IPS DF 6.9 (cell line): ENCODE measurements around the gene NOD1.
"Not testable (repeated sequence)": the region's sequence is repeated elsewhere in the genome, so short reads cannot be mapped to it uniquely, and the experiment has no call there.

Experiments
- DNase-seq: peaks from one replicate; pipeline ENCODE4 v3.0.0-alpha.2; 2013; ENCODE audit warnings: low read depth, low spot score
- H3K27ac ChIP-seq: one replicate; pipeline ENCODE4 v1.5.1; 2013; ENCODE audit warnings: low read length, control low read depth
- H3K27me3 ChIP-seq: 2 replicates; pipeline ENCODE4 v1.6.1; 2013; ENCODE audit warnings: mild to moderate bottlenecking, low read length; ENCODE audit not compliant: control insufficient read depth, insufficient read depth
- H3K36me3 ChIP-seq: 2 replicates; pipeline ENCODE4 v1.6.1; 2013; ENCODE audit warnings: low read length; ENCODE audit not compliant: control insufficient read depth, insufficient read depth
- H3K4me1 ChIP-seq: 2 replicates; pipeline ENCODE4 v1.6.1; 2013; ENCODE audit warnings: low read length; ENCODE audit not compliant: control insufficient read depth, insufficient read depth
- H3K4me3 ChIP-seq: 2 replicates; pipeline ENCODE4 v1.5.1; 2013; ENCODE audit warnings: mild to moderate bottlenecking, low read length
- H3K9me3 ChIP-seq: 2 replicates; pipeline ENCODE4 v1.6.1; 2013; ENCODE audit warnings: low read length, inconsistent platforms; ENCODE audit not compliant: control insufficient read depth, insufficient read depth
- WGBS: extraction: QIAGEN DNeasy Blood & Tissue Kit; methylation state at CpG from one replicate; pipeline ENCODE4 v1.1.7; 2013; ENCODE audit warnings: mixed read lengths, missing lambda C conversion rate; ENCODE audit not compliant: insufficient read length, insufficient coverage; 5-methylcytosine and 5-hydroxymethylcytosine counted together

NOD1 gene, protein sequence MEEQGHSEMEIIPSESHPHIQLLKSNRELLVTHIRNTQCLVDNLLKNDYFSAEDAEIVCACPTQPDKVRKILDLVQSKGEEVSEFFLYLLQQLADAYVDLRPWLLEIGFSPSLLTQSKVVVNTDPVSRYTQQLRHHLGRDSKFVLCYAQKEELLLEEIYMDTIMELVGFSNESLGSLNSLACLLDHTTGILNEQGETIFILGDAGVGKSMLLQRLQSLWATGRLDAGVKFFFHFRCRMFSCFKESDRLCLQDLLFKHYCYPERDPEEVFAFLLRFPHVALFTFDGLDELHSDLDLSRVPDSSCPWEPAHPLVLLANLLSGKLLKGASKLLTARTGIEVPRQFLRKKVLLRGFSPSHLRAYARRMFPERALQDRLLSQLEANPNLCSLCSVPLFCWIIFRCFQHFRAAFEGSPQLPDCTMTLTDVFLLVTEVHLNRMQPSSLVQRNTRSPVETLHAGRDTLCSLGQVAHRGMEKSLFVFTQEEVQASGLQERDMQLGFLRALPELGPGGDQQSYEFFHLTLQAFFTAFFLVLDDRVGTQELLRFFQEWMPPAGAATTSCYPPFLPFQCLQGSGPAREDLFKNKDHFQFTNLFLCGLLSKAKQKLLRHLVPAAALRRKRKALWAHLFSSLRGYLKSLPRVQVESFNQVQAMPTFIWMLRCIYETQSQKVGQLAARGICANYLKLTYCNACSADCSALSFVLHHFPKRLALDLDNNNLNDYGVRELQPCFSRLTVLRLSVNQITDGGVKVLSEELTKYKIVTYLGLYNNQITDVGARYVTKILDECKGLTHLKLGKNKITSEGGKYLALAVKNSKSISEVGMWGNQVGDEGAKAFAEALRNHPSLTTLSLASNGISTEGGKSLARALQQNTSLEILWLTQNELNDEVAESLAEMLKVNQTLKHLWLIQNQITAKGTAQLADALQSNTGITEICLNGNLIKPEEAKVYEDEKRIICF

DNA sequence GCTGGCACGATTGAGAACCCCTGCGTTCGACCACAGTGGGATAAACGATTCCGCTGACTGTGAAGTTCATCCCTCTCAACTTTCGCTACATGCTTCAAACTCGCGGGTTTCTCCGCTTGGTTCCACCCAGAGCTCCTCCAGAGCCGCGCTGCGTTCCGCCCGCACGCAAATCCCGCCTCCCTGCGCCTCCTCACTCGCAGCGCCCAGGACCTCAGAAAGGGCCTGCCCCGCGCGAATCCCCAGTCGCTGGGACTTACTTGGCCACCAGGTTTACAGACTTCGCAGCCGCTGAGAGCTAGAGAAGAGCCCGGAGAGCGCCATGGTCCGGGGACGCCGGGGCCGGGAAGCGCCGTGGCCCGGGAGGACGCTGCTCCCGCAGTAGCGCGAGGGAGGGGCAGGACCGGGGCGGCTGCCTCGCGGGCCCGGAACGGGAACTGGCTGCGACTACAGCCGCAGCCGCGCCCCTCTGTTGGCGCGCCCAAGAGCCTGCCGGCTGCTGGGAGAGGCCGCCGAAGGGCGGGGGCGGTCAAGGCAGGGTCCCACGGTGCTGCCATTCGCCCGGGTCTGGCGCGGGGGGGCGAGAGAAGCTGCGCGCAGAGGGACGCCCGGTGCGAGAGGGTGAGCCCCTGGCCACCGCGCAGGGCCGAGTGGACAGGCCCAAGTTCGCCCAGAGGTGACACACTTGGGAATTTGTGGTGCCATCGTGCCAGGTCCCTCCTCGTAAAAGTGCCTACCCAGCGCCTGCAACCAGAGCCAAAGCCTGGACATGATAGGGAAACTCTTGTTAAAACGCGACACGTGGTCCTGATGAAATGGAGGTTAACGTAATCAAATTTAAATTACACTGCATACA lies at the start of gene NOD1:
TSS of gene NOD1 (minus strand) at position 436 of the 853 bp plus-strand sequence. CDS start 21,863 bp downstream, outside the sequence.
- peak within 1 kb of the TSS; percentile 66; the same call in 1 of the 2 replicates for H3K4me3 ChIP-seq
- H3K27me3 ChIP-seq, result no peaks in the 10 kb centered on the region; the same call in 1 of the 2 replicates
- H3K4me1 ChIP-seq, result peaks cover 1% of the 10 kb centered on the region; the same call in 1 of the 2 replicates
- no peak for DNase-seq
- no peaks in the 10 kb centered on the region for H3K9me3 ChIP-seq
- no peaks in the 10 kb centered on the region for H3K36me3 ChIP-seq
- WGBS, result no CpG with 5 or more reads among the region's 77 CpGs
- no peak within 1 kb of the TSS for H3K27ac ChIP-seq

- not testable (repeated sequence) for DNase-seq, H3K27me3 ChIP-seq, H3K4me1 ChIP-seq, H3K27ac ChIP-seq, H3K9me3 ChIP-seq, H3K4me3 ChIP-seq, H3K36me3 ChIP-seq
- no CpG with 5 or more reads among the region's 1 CpG for WGBS
Observed at GRCh38 chr7:30527297-30527696, 48.7 kb upstream of the NOD1 start.

DNA sequence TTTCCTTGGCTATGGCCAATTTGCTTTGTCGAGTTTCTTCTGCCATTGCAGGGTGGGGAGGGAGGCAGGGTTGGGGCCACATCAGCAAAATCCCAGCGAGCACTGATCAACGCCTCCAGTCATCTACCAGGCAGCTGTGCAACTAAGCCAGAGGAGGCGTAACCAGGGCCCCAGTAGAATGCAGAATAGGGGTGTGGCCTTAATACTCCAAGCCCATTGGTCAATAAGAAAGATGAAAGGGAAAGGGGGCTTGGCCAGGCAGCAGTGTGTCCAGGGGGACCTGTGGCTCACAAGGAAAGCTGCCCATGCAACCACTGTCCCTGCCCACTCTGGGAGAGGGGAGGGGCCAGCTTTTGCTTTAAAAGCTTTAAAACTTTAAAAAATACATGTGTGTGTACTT lies 47.6 kb upstream of the NOD1 start:
- H3K36me3 ChIP-seq, result no peaks in the 10 kb centered on the region
- H3K9me3 ChIP-seq, result no peaks in the 10 kb centered on the region
- no peaks in the 10 kb centered on the region; the same call in 1 of the 2 replicates for H3K4me1 ChIP-seq
- no peaks in the 10 kb centered on the region for H3K27me3 ChIP-seq
- WGBS, result no CpG with 5 or more reads among the region's 4 CpGs
- no peak overlapping the region for H3K27ac ChIP-seq
- H3K4me3 ChIP-seq, result no peak overlapping the region
- DNase-seq, result no peak

DNA sequence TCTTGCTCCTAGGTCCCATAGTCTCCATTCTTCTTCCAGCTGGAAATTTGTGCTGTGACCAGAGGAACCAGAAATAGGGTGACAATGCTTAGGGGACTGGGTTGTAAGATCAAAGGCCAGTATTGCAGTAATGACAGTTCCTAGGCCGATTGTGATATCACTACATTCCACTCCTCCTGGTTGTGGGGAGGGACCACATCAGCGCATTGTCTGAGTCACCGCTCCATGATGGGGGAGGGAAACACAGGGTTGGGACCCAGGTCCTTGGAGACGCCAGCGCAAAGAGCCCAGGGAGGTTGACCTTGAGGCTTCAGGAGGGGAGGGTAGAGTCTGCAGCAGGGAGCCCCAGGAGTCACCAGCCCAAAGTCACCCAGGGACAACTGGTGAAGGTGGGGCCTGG lies 46.8 kb upstream of the NOD1 start:
- DNase-seq, result no peak
- WGBS, result no CpG with 5 or more reads among the region's 5 CpGs
- H3K9me3 ChIP-seq, result no peaks in the 10 kb centered on the region
- no peak overlapping the region for H3K4me3 ChIP-seq
- H3K27ac ChIP-seq, result no peak overlapping the region
- H3K4me1 ChIP-seq, result no peaks in the 10 kb centered on the region; the same call in 1 of the 2 replicates
- H3K27me3 ChIP-seq, result no peaks in the 10 kb centered on the region
- no peaks in the 10 kb centered on the region for H3K36me3 ChIP-seq

DNA sequence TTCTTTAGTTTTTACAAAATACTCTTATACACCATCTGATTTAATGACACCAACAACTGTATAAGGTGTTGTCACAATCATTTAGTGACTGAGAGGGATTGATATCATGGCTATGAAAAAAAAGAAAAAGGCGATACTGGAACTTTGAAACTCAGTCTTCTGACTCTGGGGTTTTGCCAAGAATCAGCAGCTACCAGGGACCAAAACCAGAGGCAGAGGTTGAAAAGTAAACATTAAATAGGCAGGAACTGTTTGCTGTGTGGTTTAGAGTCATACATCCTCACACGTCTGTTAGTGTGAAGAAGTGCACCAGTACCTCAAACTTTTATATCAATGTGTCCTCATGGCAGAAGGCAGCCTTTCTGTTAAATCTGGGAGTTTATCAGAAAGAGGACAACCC lies 46.0 kb upstream of the NOD1 start:
- Histone ChIP-seq H3K4me3 (no peak overlapping the region), H3K4me1 (no peaks in the 10 kb centered on the region; the same call in 1 of the 2 replicates), H3K27me3 (no peaks in the 10 kb centered on the region), H3K9me3 (no peaks in the 10 kb centered on the region), H3K36me3 (no peaks in the 10 kb centered on the region), H3K27ac (no peak overlapping the region)
- WGBS, result no CpG with 5 or more reads among the region's 2 CpGs
- no peak for DNase-seq

GRCh38 chr7:30523466-30523865 lies 44.9 kb upstream of the NOD1 start:
- Histone ChIP-seq H3K36me3 (no peaks in the 10 kb centered on the region), H3K4me3 (no peak overlapping the region), H3K27ac (no peak overlapping the region), H3K9me3 (no peaks in the 10 kb centered on the region), H3K4me1 (no peaks in the 10 kb centered on the region; the same call in 1 of the 2 replicates), H3K27me3 (no peaks in the 10 kb centered on the region)
- DNase-seq, result no peak
- WGBS, result no CpG with 5 or more reads among the region's 2 CpGs

DNA sequence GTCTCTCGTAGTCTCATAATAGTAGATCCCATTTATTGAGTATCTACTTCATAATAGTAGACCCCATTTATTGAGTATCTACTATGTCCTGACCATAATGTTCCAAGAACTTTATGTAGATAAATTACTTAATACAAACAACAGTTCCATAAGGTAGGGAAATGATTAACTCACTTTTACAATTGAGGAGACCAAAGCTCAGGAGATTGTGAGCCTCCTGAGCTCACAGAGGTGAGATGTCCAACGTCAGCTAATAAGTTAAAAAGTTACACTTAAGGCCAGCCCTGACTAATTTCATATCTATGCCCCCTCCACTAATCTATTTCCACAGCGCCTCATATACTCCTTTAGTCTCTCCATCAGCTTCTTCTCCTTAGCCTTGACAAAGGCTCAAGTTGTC lies 43.6 kb upstream of the NOD1 start:
- H3K9me3 ChIP-seq, result no peaks in the 10 kb centered on the region
- no peak overlapping the region for H3K4me3 ChIP-seq
- no peak overlapping the region for H3K27ac ChIP-seq
- H3K4me1 ChIP-seq, result no peaks in the 10 kb centered on the region; the same call in 1 of the 2 replicates
- no peaks in the 10 kb centered on the region for H3K36me3 ChIP-seq
- WGBS, result no CpG with 5 or more reads among the region's 3 CpGs
- DNase-seq, result no peak
- H3K27me3 ChIP-seq, result no peaks in the 10 kb centered on the region

GRCh38 chr7:30521532-30521931 lies 42.9 kb upstream of the NOD1 start:
- no CpG with 5 or more reads among the region's 1 CpG for WGBS
- DNase-seq, result no peak
- no peak overlapping the region for H3K27ac ChIP-seq
- no peaks in the 10 kb centered on the region for H3K27me3 ChIP-seq
- no peaks in the 10 kb centered on the region for H3K9me3 ChIP-seq
- H3K4me3 ChIP-seq, result no peak overlapping the region
- no peaks in the 10 kb centered on the region for H3K36me3 ChIP-seq
- no peaks in the 10 kb centered on the region; the same call in 1 of the 2 replicates for H3K4me1 ChIP-seq

GRCh38 chr7:30519122-30519521 lies 40.5 kb upstream of the NOD1 start:
- H3K27me3 ChIP-seq, result no peaks in the 10 kb centered on the region
- no peaks in the 10 kb centered on the region for H3K36me3 ChIP-seq
- DNase-seq, result no peak
- H3K27ac ChIP-seq, result no peak overlapping the region
- no peaks in the 10 kb centered on the region for H3K9me3 ChIP-seq
- no peak overlapping the region for H3K4me3 ChIP-seq
- no CpG with 5 or more reads among the region's 3 CpGs for WGBS
- no peaks in the 10 kb centered on the region for H3K4me1 ChIP-seq

- WGBS, result no CpG with 5 or more reads among the region's 2 CpGs
- Histone ChIP-seq H3K9me3 (no peaks in the 10 kb centered on the region), H3K4me1 (no peaks in the 10 kb centered on the region), H3K27ac (no peak overlapping the region), H3K4me3 (no peak overlapping the region), H3K27me3 (no peaks in the 10 kb centered on the region; the same call in 1 of the 2 replicates), H3K36me3 (no peaks in the 10 kb centered on the region)
- DNase-seq, result no peak
Observed at GRCh38 chr7:30515761-30516160, 37.2 kb upstream of the NOD1 start.
